PC-9 (cell line): ENCODE results near the gene GPRIN1. TPM values are rescaled to one million over a fixed set of nuclear protein-coding genes. Genes with fewer than 3 reads are reported as not detected.

Experiments used
- BruUV-seq: library from RNA; stranded (reverse); fragments of 400-500 nt; replicated peaks from 2 replicates; lab custom pipeline; 2021; lab: Mats Ljungman, UMichigan
- CTCF ChIA-PET: fragments of 300-600 bp; sonication (Branson Sonifier 250); formaldehyde crosslinking; loops from one replicate; lab custom pipeline; 2022; ENCODE audit warnings: antibody characterized with exemption; lab: Charles Lee
- POLR2A ChIA-PET: fragments of 300-600 bp; sonication (Branson Sonifier 250); formaldehyde crosslinking; loops from one replicate; lab custom pipeline; 2022; ENCODE audit warnings: antibody characterized with exemption; ENCODE audit not compliant: unreplicated experiment; lab: Charles Lee
- DNase-seq, 2 experiments: peaks; one replicate each; pipeline versions ENCODE4 v3.0.0 to v3.0.0-alpha.2; 2015 to 2022; ENCODE audit warnings: mixed read lengths in 1 of 2
- H2AFZ ChIP-seq: fragments of 200-600 bp; sonication (generic); 2 replicates; pipeline ENCODE4 v1.8.1; 2017; ENCODE audit warnings: antibody characterized with exemption
- H3F3A ChIP-seq: fragments of 200-600 bp; sonication (generic); 2 replicates; pipeline ENCODE4 v1.8.1; 2017; ENCODE audit warnings: antibody characterized with exemption, mild to moderate bottlenecking, low read depth; ENCODE audit not compliant: insufficient read depth
- H3K27ac ChIP-seq: fragments of 200-600 bp; sonication (generic); 2 replicates; pipeline ENCODE4 v1.6.1; 2016; ENCODE audit warnings: mixed run types
- H3K27me3 ChIP-seq: fragments of 200-600 bp; sonication (generic); 2 replicates; pipeline ENCODE4 v1.6.1; 2016; ENCODE audit warnings: low read depth, mixed run types; ENCODE audit not compliant: insufficient read depth
- H3K36me3 ChIP-seq: fragments of 200-600 bp; sonication (generic); 2 replicates; pipeline ENCODE4 v1.6.1; 2016; ENCODE audit warnings: low read depth, mixed run types
- H3K4me1 ChIP-seq: fragments of 200-600 bp; sonication (generic); replicated peaks from 2 replicates; pipeline ENCODE4 v1.6.1; 2016; ENCODE audit warnings: mixed run types; ENCODE audit not compliant: insufficient read depth
- H3K4me2 ChIP-seq: fragments of 200-600 bp; sonication (generic); 2 replicates; pipeline ENCODE4 v1.6.1; 2017; ENCODE audit warnings: mixed run types
- H3K4me3 ChIP-seq: fragments of 200-600 bp; sonication (generic); 2 replicates; pipeline ENCODE4 v1.6.1; 2016; ENCODE audit warnings: mixed run types
- H3K79me2 ChIP-seq: fragments of 200-600 bp; sonication (generic); 2 replicates; pipeline ENCODE4 v1.6.1; 2017; ENCODE audit warnings: low read depth, mixed run types
- H3K9me2 ChIP-seq: fragments of 200-600 bp; sonication (generic); 2 replicates; pipeline ENCODE4 v1.8.1; 2017; ENCODE audit warnings: mild to moderate bottlenecking; ENCODE audit not compliant: insufficient read depth
- H3K9me3 ChIP-seq: fragments of 200-600 bp; sonication (generic); 2 replicates; pipeline ENCODE4 v1.8.1; 2016; ENCODE audit warnings: low read depth; ENCODE audit not compliant: insufficient read depth
- H4K20me1 ChIP-seq: fragments of 200-600 bp; sonication (generic); 2 replicates; pipeline ENCODE4 v1.8.1; 2017; ENCODE audit not compliant: insufficient read depth
- CTCF ChIP-seq: fragments of 200-600 bp; sonication (generic); conservative IDR thresholded peaks from 2 replicates; pipeline ENCODE4 v1.6.1; 2017; ENCODE audit warnings: mixed run types, antibody characterized with exemption, mild to moderate bottlenecking, moderate library complexity
- EZH2 ChIP-seq: fragments of 200-600 bp; sonication (generic); IDR thresholded peaks from 2 replicates; pipeline ENCODE4 v1.8.0; 2017; ENCODE audit warnings: antibody characterized with exemption, low read depth
- intact Hi-C: fragments of 100-400 bp; cut with micrococcal nuclease; formaldehyde crosslinking; loops from one replicate; pipeline ENCODE4 v1.10.0; 2022; ENCODE audit not compliant: unreplicated experiment
- total RNA-seq: library from RNA; stranded (reverse); gene quantifications from 2 replicates; pipeline ENCODE4 v1.2.3, GENCODE V29; 2021

Gene GPRIN1
- total RNA-seq, 1 experiment from 2014 or later: 7.2 TPM

GRCh38 chr5:176575488-176576422, 34.2 kb downstream of the GPRIN1 start:
- no peaks in the 10 kb centered on the region for H3K9me3 ChIP-seq
- intact Hi-C loops: no loop called here
- TF ChIP-seq EZH2 (no peak), CTCF (no peak)
- POLR2A ChIA-PET: no interaction called here
- H3K4me1 ChIP-seq: 0 out of 2 replicates have a peak, but pooled peaks cover 4% of the 10 kb centered on the region
- H3K79me2 ChIP-seq: no peaks in the 10 kb centered on the region
- no peaks in the 10 kb centered on the region for H3K36me3 ChIP-seq
- H3F3A ChIP-seq: peaks cover 10% of the 10 kb centered on the region; the same call in 1 of the 2 replicates
- H3K9me2 ChIP-seq: no peaks in the 10 kb centered on the region
- no peaks in the 10 kb centered on the region for H4K20me1 ChIP-seq
- no TSS peak for BruUV-seq
- no peak overlapping the region for H3K4me3 ChIP-seq
- no peaks in the 10 kb centered on the region for H3K27me3 ChIP-seq
- CTCF ChIA-PET: no interaction called here
- no peak for DNase-seq
- no peak overlapping the region for H3K4me2 ChIP-seq
- no peak overlapping the region for H3K27ac ChIP-seq
- no peak overlapping the region for H2AFZ ChIP-seq

GRCh38 chr5:176575066-176575465, 34.9 kb downstream of the GPRIN1 start:
- Histone ChIP-seq H3K79me2 (no peaks in the 10 kb centered on the region), H3K4me3 (no peak overlapping the region), H3K9me2 (no peaks in the 10 kb centered on the region), H4K20me1 (no peaks in the 10 kb centered on the region), H3K9me3 (no peaks in the 10 kb centered on the region), H3K4me1 (0 out of 2 replicates have a peak, but pooled peaks cover 4% of the 10 kb centered on the region), H3K36me3 (no peaks in the 10 kb centered on the region), H3K27ac (no peak overlapping the region), H3F3A (peaks cover 10% of the 10 kb centered on the region; the same call in 1 of the 2 replicates), H3K27me3 (no peaks in the 10 kb centered on the region), H3K4me2 (no peak overlapping the region), H2AFZ (no peak overlapping the region)
- no peak for TF ChIP-seq CTCF
- no peak for TF ChIP-seq EZH2
- no peak for DNase-seq
- BruUV-seq: no TSS peak
- CTCF ChIA-PET: interaction anchor here (0.6 kb wide), 1 partner anchor 86 kb away, joined by 3 read pairs; no protein-coding TSS in a partner anchor
- POLR2A ChIA-PET: no interaction called here
- intact Hi-C loops: no loop called here

- H3K4me3 ChIP-seq: no peak overlapping the region
- 0 out of 2 replicates have a peak, but pooled peaks cover 4% of the 10 kb centered on the region for H3K4me1 ChIP-seq
- H3K27me3 ChIP-seq: no peaks in the 10 kb centered on the region
- no peak for DNase-seq
- H3F3A ChIP-seq: peaks cover 10% of the 10 kb centered on the region; the same call in 1 of the 2 replicates
- H3K9me2 ChIP-seq: no peaks in the 10 kb centered on the region
- H4K20me1 ChIP-seq: no peaks in the 10 kb centered on the region
- POLR2A ChIA-PET: no interaction called here
- no peaks in the 10 kb centered on the region for H3K79me2 ChIP-seq
- no peak overlapping the region for H3K4me2 ChIP-seq
- intact Hi-C loops: loop anchor here (1.0 to 5.0 kb wide), 2 partner anchors 73 to 383 kb away; partner anchors contain the start of gene TSPAN17
- no peaks in the 10 kb centered on the region for H3K36me3 ChIP-seq
- BruUV-seq: no TSS peak
- H2AFZ ChIP-seq: no peak overlapping the region
- CTCF ChIA-PET: interaction anchor here (0.6 kb wide), 1 partner anchor 13 kb away, joined by 3 read pairs; no protein-coding TSS in a partner anchor
- H3K27ac ChIP-seq: no peak overlapping the region
- no peaks in the 10 kb centered on the region for H3K9me3 ChIP-seq
- TF ChIP-seq EZH2 (no peak), CTCF (peak; percentile 28)
Observed at GRCh38 chr5:176574297-176574591, 35.7 kb downstream of the GPRIN1 start.
